ENCODE results near the gene MASP1.

Gene MASP1

GRCh38 chr3:187186801-187187421 lies 104.6 kb downstream of the MASP1 start:
- no peak for DNase-seq (ENCODE audit: low read depth)

- DNase-seq (ENCODE audit: low read depth) = no peak
These were observed 105.2 kb downstream of the MASP1 start for GRCh38 chr3:187186375-187186774.

- DNase-seq (ENCODE audit: low read depth) = no peak
These were observed 105.8 kb downstream of the MASP1 start for GRCh38 chr3:187185759-187186158.
